Fibroblast of lung (primary cell): ENCODE measurements around the gene USP19. TPM values are rescaled to one million over a fixed set of nuclear protein-coding genes. Genes with fewer than 3 reads are reported as not detected.

Experiments used
- DNase-seq, 2 donors: peaks; one replicate each; pipeline versions ENCODE4 v3.0.0 to v3.0.0-alpha.2; 2010; ENCODE audit warnings: low read depth in 2 of 2
- H2AFZ ChIP-seq: 2 replicates; pipeline ENCODE4 v1.5.1; 2012; ENCODE audit warnings: low read length, control low read depth, inconsistent platforms
- H3K27ac ChIP-seq: 2 replicates; pipeline ENCODE4 v1.5.1; 2011; ENCODE audit warnings: low read length, control low read depth; ENCODE audit not compliant: insufficient read depth
- H3K27me3 ChIP-seq: 2 replicates; pipeline ENCODE4 v1.5.1; 2011; ENCODE audit warnings: mild to moderate bottlenecking, low read length; ENCODE audit not compliant: control insufficient read depth, insufficient read depth
- H3K36me3 ChIP-seq: 2 replicates; pipeline ENCODE4 v1.5.1; 2011; ENCODE audit warnings: low read length; ENCODE audit not compliant: control insufficient read depth, insufficient read depth
- H3K4me1 ChIP-seq: 2 replicates; pipeline ENCODE4 v1.5.1; 2011; ENCODE audit warnings: low read length; ENCODE audit not compliant: control insufficient read depth, insufficient read depth; ENCODE audit errors: extremely low read depth
- H3K4me2 ChIP-seq: 2 replicates; pipeline ENCODE4 v1.5.1; 2011; ENCODE audit warnings: low read length, control low read depth; ENCODE audit not compliant: insufficient read depth; ENCODE audit errors: extremely low read depth
- H3K4me3 ChIP-seq, 4 experiments: fragments of 200-600 bp in 1 of 4; sonication (generic) in 1 of 4; replicated peaks in 1 of 4; 2 replicates each; pipeline ENCODE4 v1.5.1; 2011 to 2016; ENCODE audit warnings: low read length in 4 of 4, low read depth in 3 of 4, mild to moderate bottlenecking in 3 of 4, control low read depth in 2 of 4, inconsistent platforms in 1 of 4, mixed read lengths in 1 of 4; ENCODE audit not compliant: insufficient read depth in 1 of 4; ENCODE audit errors: control extremely low read depth in 1 of 4
- H3K79me2 ChIP-seq: 2 replicates; pipeline ENCODE4 v1.5.1; 2012; ENCODE audit warnings: mild to moderate bottlenecking, low read length, inconsistent platforms; ENCODE audit not compliant: control insufficient read depth, insufficient read depth
- H3K9ac ChIP-seq: 2 replicates; pipeline ENCODE4 v1.5.1; 2011; ENCODE audit warnings: mild to moderate bottlenecking, low read length, control low read depth; ENCODE audit not compliant: insufficient read depth
- H3K9me3 ChIP-seq: 2 replicates; pipeline ENCODE4 v1.5.1; 2012; ENCODE audit warnings: low read depth, low read length; ENCODE audit not compliant: control insufficient read depth, insufficient read depth
- H4K20me1 ChIP-seq: 2 replicates; pipeline ENCODE4 v1.5.1; 2011; ENCODE audit warnings: low read length; ENCODE audit not compliant: control insufficient read depth, insufficient read depth; ENCODE audit errors: extremely low read depth
- CTCF ChIP-seq, 2 donors: IDR thresholded peaks in 1 of 2; conservative IDR thresholded peaks in 1 of 2; 1 replicate in 1 of 2; 2 replicates in 1 of 2; pipeline ENCODE4 v1.5.1; 2011 to 2012; ENCODE audit warnings: low read length in 2 of 2, control low read depth in 1 of 2, inconsistent platforms in 1 of 2, low read depth in 1 of 2, mild to moderate bottlenecking in 1 of 2
- EZH2 ChIP-seq: IDR thresholded peaks from 2 replicates; pipeline ENCODE4 v1.5.1; 2012; ENCODE audit warnings: low read length, control low read depth, mild to moderate bottlenecking; ENCODE audit errors: missing control alignments
- polyA plus RNA-seq, 2 donors: library from polyadenylated mRNA; depleted of rRNA in 1 of 2; stranded (reverse) in 1 of 2; unstranded in 1 of 2; fragments of >200 nt; gene quantifications; 2 replicates each; pipeline ENCODE4 v1.2.1, GENCODE V29; 2011 to 2012; ENCODE audit warnings: missing spikeins in 1 of 2
- total RNA-seq: library from RNA; depleted of rRNA; stranded (reverse); fragments of >200 nt; gene quantifications from 2 replicates; pipeline ENCODE4 v1.2.1, GENCODE V29; 2014

USP19 gene
- total and polyA plus RNA-seq, 2 donors (not counting 1 experiment from before 2014, with no cell fraction given), result 23.3 to 53.8 TPM

- no peak overlapping the region for H3K27ac ChIP-seq
- H3K9ac ChIP-seq, result no peak overlapping the region
- H3K27me3 ChIP-seq, result no peaks in the 10 kb centered on the region
- H2AFZ ChIP-seq, result no peak overlapping the region
- H3K4me1 ChIP-seq, result peaks cover 3% of the 10 kb centered on the region
- TF ChIP-seq EZH2 (no peak), CTCF (conservative IDR thresholded peaks at IDR 0.05 in 1 of 2, IDR thresholded peaks at IDR 0.05 in 1 of 2; ENCODE audit: low read depth in 1 of 2, low read length in 2 of 2) (no peak)
- peaks cover 19% of the 10 kb centered on the region for H3K36me3 ChIP-seq
- no peaks in the 10 kb centered on the region for H4K20me1 ChIP-seq
- no peaks in the 10 kb centered on the region for H3K9me3 ChIP-seq
- H3K79me2 ChIP-seq, result peaks cover 26% of the 10 kb centered on the region
- no peak for DNase-seq
- H3K4me2 ChIP-seq, result no peak overlapping the region
- no peak overlapping the region for H3K4me3 ChIP-seq
Measured at GRCh38 chr3:49163609-49164008, 43.0 kb upstream of the USP19 start.

GRCh38 chr3:49162751-49163419, 42.3 kb upstream of the USP19 start:
- H3K27me3 ChIP-seq, result no peaks in the 10 kb centered on the region
- TF ChIP-seq CTCF (conservative IDR thresholded peaks at IDR 0.05 in 1 of 2, IDR thresholded peaks at IDR 0.05 in 1 of 2; ENCODE audit: low read depth in 1 of 2, low read length in 2 of 2) (no peak), EZH2 (no peak)
- H3K9ac ChIP-seq, result no peak overlapping the region
- no peaks in the 10 kb centered on the region for H4K20me1 ChIP-seq
- H3K79me2 ChIP-seq, result peaks cover 26% of the 10 kb centered on the region
- H3K4me1 ChIP-seq, result peaks cover 3% of the 10 kb centered on the region
- no peak overlapping the region for H3K4me2 ChIP-seq
- H3K9me3 ChIP-seq, result no peaks in the 10 kb centered on the region
- no peak overlapping the region for H3K27ac ChIP-seq
- no peak for DNase-seq
- no peak overlapping the region for H2AFZ ChIP-seq
- peaks cover 19% of the 10 kb centered on the region for H3K36me3 ChIP-seq
- no peak overlapping the region for H3K4me3 ChIP-seq

- Histone ChIP-seq H3K4me1 (peaks cover 3% of the 10 kb centered on the region), H3K9ac (no peak overlapping the region), H4K20me1 (no peaks in the 10 kb centered on the region), H3K36me3 (peaks cover 19% of the 10 kb centered on the region), H3K79me2 (peaks cover 26% of the 10 kb centered on the region), H3K4me3 (no peak overlapping the region), H3K27me3 (no peaks in the 10 kb centered on the region), H3K27ac (no peak overlapping the region), H3K9me3 (no peaks in the 10 kb centered on the region), H3K4me2 (no peak overlapping the region), H2AFZ (no peak overlapping the region)
- DNase-seq, result no peak
- TF ChIP-seq EZH2, result no peak
- TF ChIP-seq CTCF (conservative IDR thresholded peaks at IDR 0.05 in 1 of 2, IDR thresholded peaks at IDR 0.05 in 1 of 2; ENCODE audit: low read depth in 1 of 2, low read length in 2 of 2), result no peak
Measured at GRCh38 chr3:49161808-49162530, 41.3 kb upstream of the USP19 start.
